WTC11 (cell line): Measurements from ENCODE around the gene RTKN2. TPM values are rescaled to one million over a fixed set of nuclear protein-coding genes. Genes with fewer than 3 reads are reported as not detected.

Source experiments
- ATAC-seq: fragments of 200-7000 bp; cut with Tn5 transposase; 2 replicates; pipeline ENCODE4 v1.10.0; 2021; ENCODE audit warnings: mild to moderate bottlenecking, moderate library complexity
- CTCF ChIA-PET: fragments of 300-600 bp; sonication (Branson Sonifier 250); formaldehyde crosslinking; loops from one replicate; lab custom pipeline; 2021; ENCODE audit warnings: antibody characterized with exemption; lab: Charles Lee
- POLR2A ChIA-PET: fragments of 350-600 bp; sonication (Branson Sonifier 250); formaldehyde crosslinking; loops from one replicate; lab custom pipeline; 2021; ENCODE audit warnings: antibody characterized with exemption; lab: Charles Lee
- DNase-seq: peaks from one replicate; pipeline ENCODE4 v3.0.0; 2021; ENCODE audit warnings: low spot score
- H3K27ac Mint-ChIP-seq: 2 replicates; pipeline ENCODE4 v1.8.0; 2021; ENCODE audit warnings: mixed read lengths
- H3K27me3 Mint-ChIP-seq: 2 replicates; pipeline ENCODE4 v1.8.0; 2021; ENCODE audit warnings: low read depth, mild to moderate bottlenecking, moderate library complexity, mixed read lengths
- H3K36me3 Mint-ChIP-seq: 2 replicates; pipeline ENCODE4 v1.8.0; 2021; ENCODE audit warnings: mixed read lengths
- H3K4me1 Mint-ChIP-seq: 2 replicates; pipeline ENCODE4 v1.8.0; 2022; ENCODE audit warnings: mixed read lengths
- H3K4me3 Mint-ChIP-seq: 2 replicates; pipeline ENCODE4 v1.8.0; 2021; ENCODE audit warnings: mild to moderate bottlenecking, moderate library complexity, mixed read lengths
- H3K9me3 Mint-ChIP-seq: 2 replicates; pipeline ENCODE4 v1.8.0; 2021; ENCODE audit warnings: mixed read lengths
- AR ChIP-seq: fragments of 250-450 bp; sonication (Bioruptor Pico); IDR thresholded peaks from 2 replicates; pipeline ENCODE4 v1.9.0; 2021; ENCODE audit warnings: mild to moderate bottlenecking
- ATF1 ChIP-seq: sonication (generic); formaldehyde crosslinking; IDR thresholded peaks from 2 replicates; pipeline ENCODE4 v1.8.1; 2023; ENCODE audit warnings: mild to moderate bottlenecking, moderate library complexity, missing genetic modification reagents
- ATF2 ChIP-seq: sonication (generic); formaldehyde crosslinking; IDR thresholded peaks from 2 replicates; pipeline ENCODE4 v1.8.1; 2022; ENCODE audit warnings: low read depth, missing genetic modification reagents, borderline replicate concordance
- CDX4 ChIP-seq: fragments of 250-450 bp; sonication (Bioruptor Pico); IDR thresholded peaks from 2 replicates; pipeline ENCODE4 v1.9.0; 2021; ENCODE audit warnings: moderate library complexity, mild to moderate bottlenecking, inconsistent platforms, borderline replicate concordance
- CTCF ChIP-seq: fragments of 200-600 bp; IDR thresholded peaks from 2 replicates; pipeline ENCODE4 v1.8.0; 2022; ENCODE audit warnings: antibody characterized with exemption
- ELF4 ChIP-seq: sonication (generic); formaldehyde crosslinking; IDR thresholded peaks from 2 replicates; pipeline ENCODE4 v1.8.1; 2022; ENCODE audit warnings: low read depth, mild to moderate bottlenecking, moderate library complexity, missing genetic modification reagents
- ETV6 ChIP-seq: sonication (generic); formaldehyde crosslinking; IDR thresholded peaks from 2 replicates; pipeline ENCODE4 v1.8.1; 2022; ENCODE audit warnings: mild to moderate bottlenecking, missing genetic modification reagents
- GRHL2 ChIP-seq: fragments of 250-450 bp; sonication (Bioruptor Pico); IDR thresholded peaks from 2 replicates; pipeline ENCODE4 v1.8.0; 2022; ENCODE audit warnings: mild to moderate bottlenecking, moderate library complexity; ENCODE audit not compliant: insufficient replicate concordance, severe bottlenecking
- GTF2I ChIP-seq: fragments of 250-450 bp; sonication (Bioruptor Pico); conservative IDR thresholded peaks from 2 replicates; pipeline ENCODE4 v1.4.0; 2021; ENCODE audit warnings: mild to moderate bottlenecking
- JUN ChIP-seq: sonication (generic); formaldehyde crosslinking; IDR thresholded peaks from 2 replicates; pipeline ENCODE4 v1.8.0; 2023; ENCODE audit warnings: mild to moderate bottlenecking, missing genetic modification reagents
- MAX ChIP-seq: sonication (generic); formaldehyde crosslinking; IDR thresholded peaks from 2 replicates; pipeline ENCODE4 v1.8.0; 2022; ENCODE audit warnings: mild to moderate bottlenecking, missing genetic modification reagents
- MLX ChIP-seq: sonication (generic); formaldehyde crosslinking; IDR thresholded peaks from 2 replicates; pipeline ENCODE4 v1.8.1; 2023; ENCODE audit warnings: mild to moderate bottlenecking, missing genetic modification reagents, moderate library complexity
- ZNF281 ChIP-seq: sonication (generic); formaldehyde crosslinking; IDR thresholded peaks from 2 replicates; pipeline ENCODE4 v1.8.0; 2023; ENCODE audit warnings: mild to moderate bottlenecking, missing genetic modification reagents
- ZNF396 ChIP-seq: fragments of 250-450 bp; sonication (Bioruptor Pico); IDR thresholded peaks from 2 replicates; pipeline ENCODE4 v1.8.0; 2021; ENCODE audit warnings: mild to moderate bottlenecking, moderate library complexity, borderline replicate concordance
- ZNF416 ChIP-seq: fragments of 250-450 bp; sonication (Bioruptor Pico); IDR thresholded peaks from 2 replicates; pipeline ENCODE4 v1.9.0; 2021; ENCODE audit warnings: mild to moderate bottlenecking, inconsistent platforms
- ZNF532 ChIP-seq: fragments of 250-450 bp; sonication (Bioruptor Pico); IDR thresholded peaks from 2 replicates; pipeline ENCODE4 v1.9.0; 2021; ENCODE audit warnings: mild to moderate bottlenecking, borderline replicate concordance
- total RNA-seq: library from RNA; stranded (reverse); gene quantifications from 3 replicates; pipeline ENCODE4 v1.2.3, GENCODE V29; 2021

RTKN2 gene
- total RNA-seq, 1 experiment from 2014 or later: 20.5 TPM

GRCh38 chr10:62175251-62175650 is 93.4 kb downstream of the RTKN2 start:
- TF ChIP-seq ZNF416 (CRISPR knock-in tag) (no peak), JUN (CRISPR knock-in tag) (no peak)
- peaks cover 7% of the 10 kb centered on the region for H3K4me1 Mint-ChIP-seq
- CTCF ChIA-PET: no interaction called here
- H3K9me3 Mint-ChIP-seq: peaks cover 39% of the 10 kb centered on the region
- H3K4me3 Mint-ChIP-seq: no peak overlapping the region
- POLR2A ChIA-PET: no interaction called here
- DNase-seq (no peak), ATAC-seq (no peak)
- H3K36me3 Mint-ChIP-seq: peaks cover 8% of the 10 kb centered on the region
- no peaks in the 10 kb centered on the region for H3K27me3 Mint-ChIP-seq
- H3K27ac Mint-ChIP-seq: no peak overlapping the region

- H3K27ac Mint-ChIP-seq: no peak overlapping the region
- ChIA-PET POLR2A (no interaction called here), CTCF (no interaction called here)
- DNase-seq (no peak), ATAC-seq (no peak)
- TF ChIP-seq ZNF396 (CRISPR knock-in tag) (no peak), GTF2I (no peak), ATF1 (CRISPR knock-in tag) (no peak), ATF2 (CRISPR knock-in tag) (no peak), ETV6 (CRISPR knock-in tag) (no peak), ZNF532 (no peak), MAX (CRISPR knock-in tag) (no peak), CTCF (no peak), GRHL2 (no peak), CDX4 (no peak), ZNF281 (no peak), AR (no peak), ELF4 (CRISPR knock-in tag) (no peak), MLX (no peak)
- peaks cover 30% of the 10 kb centered on the region for H3K9me3 Mint-ChIP-seq
- H3K4me3 Mint-ChIP-seq: no peak overlapping the region
- peaks cover 8% of the 10 kb centered on the region for H3K36me3 Mint-ChIP-seq
- peaks cover 4% of the 10 kb centered on the region for H3K4me1 Mint-ChIP-seq
- no peaks in the 10 kb centered on the region for H3K27me3 Mint-ChIP-seq
Measured at GRCh38 chr10:62172465-62172864, 96.2 kb downstream of the RTKN2 start.
